Measurements from ENCODE around the gene EIF4G3. TPM values are rescaled to one million over a fixed set of nuclear protein-coding genes. Genes with fewer than 3 reads are reported as not detected.

EIF4G3 gene
- total RNA-seq, 1 experiment from 2014 or later, result 72.0 TPM

GRCh38 chr1:21129407-21129806, 47.3 kb downstream of the EIF4G3 start:
- no peak overlapping the region for H2BK12ac ChIP-seq (ENCODE audit: insufficient read length, low read depth, low read length)
- H4K8ac ChIP-seq (replicated peaks; ENCODE audit: insufficient read length, low read depth, low read length), result no peak overlapping the region
- peaks cover 3% of the 10 kb centered on the region; the same call in 1 of the 2 replicates for H3K79me2 ChIP-seq (ENCODE audit: insufficient read depth, low read length)
- H4K20me1 ChIP-seq (ENCODE audit: control insufficient read depth, insufficient read depth, insufficient read length), result no peaks in the 10 kb centered on the region
- Mint-ChIP-seq H3K4me3 (no peak overlapping the region), H3K27ac (peak overlapping the region in 2 of 3 experiments; percentile 61 to 80; a peak in 6 of 7 replicates), H3K4me1 (peaks cover 7 to 12% of the 10 kb centered on the region in 2 experiments; a peak in 3 of 4 replicates), H3K9me3 (no peaks in the 10 kb centered on the region; a peak in 1 of 5 replicates), H3K36me3 (ENCODE audit: insufficient read depth in 1 of 3, low read depth in 3 of 3) (peaks cover 4 to 15% (median 15%) of the 10 kb centered on the region in 3 experiments; a peak in 6 of 7 replicates), H3K27me3 (ENCODE audit: low read depth) (no peaks in the 10 kb centered on the region)
- no peak overlapping the region for H2AK5ac ChIP-seq (ENCODE audit: insufficient read length, low read length)
- H2BK120ac ChIP-seq (ENCODE audit: low read depth, low read length, poor library complexity, severe bottlenecking), result no peak overlapping the region
- H2AFZ ChIP-seq (ENCODE audit: low read length), result no peak overlapping the region
- H2BK15ac ChIP-seq (ENCODE audit: low read depth, low read length), result no peak overlapping the region
- TF ChIP-seq CTCF (conservative IDR thresholded peaks at IDR 0.05), result no peak
- H3K27me3 ChIP-seq (ENCODE audit: insufficient read depth, low read length), result no peaks in the 10 kb centered on the region
- no peak overlapping the region for H4K5ac ChIP-seq (ENCODE audit: insufficient read length, low read depth, low read length)
- H3K79me1 ChIP-seq (ENCODE audit: insufficient read depth, low read depth, low read length, poor library complexity, severe bottlenecking), result peaks cover 3% of the 10 kb centered on the region
- H3K27ac ChIP-seq (ENCODE audit: insufficient read length, low read depth, low read length), result no peak overlapping the region
- no peak overlapping the region for H3K23ac ChIP-seq (ENCODE audit: insufficient read length, low read depth, low read length)
- no CpG with 5 or more reads among the region's 2 CpGs for WGBS (ENCODE audit: extremely low coverage, insufficient read length, low lambda C conversion rate)
- H3K4me2 ChIP-seq (ENCODE audit: insufficient read depth, insufficient read length, low read length), result no peak overlapping the region
- H2BK20ac ChIP-seq (ENCODE audit: low read depth, low read length, poor library complexity, severe bottlenecking), result no peak overlapping the region
- H3K56ac ChIP-seq (ENCODE audit: insufficient read length, low read depth, low read length), result no peak overlapping the region
- no peak overlapping the region for H3T11ph ChIP-seq (ENCODE audit: low read length)
- H3K18ac ChIP-seq (ENCODE audit: insufficient read length, low read depth, low read length), result no peak overlapping the region
- H3K4ac ChIP-seq (ENCODE audit: low read depth, low read length), result no peak overlapping the region
- H2BK5ac ChIP-seq (ENCODE audit: insufficient read length, low read length), result no peak overlapping the region
- no peak overlapping the region for H3K14ac ChIP-seq (ENCODE audit: insufficient read depth, low read length)
- DNase-seq, result no peak
- no peaks in the 10 kb centered on the region for H3K4me1 ChIP-seq (ENCODE audit: insufficient read depth, low read length)
- H3K9me3 ChIP-seq (ENCODE audit: control insufficient read depth, low read depth, low read length), result no peaks in the 10 kb centered on the region
- H4K91ac ChIP-seq (ENCODE audit: insufficient read length, low read depth, low read length), result no peak overlapping the region
- no peak overlapping the region for H3K9ac ChIP-seq (ENCODE audit: extremely low read depth, insufficient read length, low read length)
- H3K23me2 ChIP-seq (ENCODE audit: insufficient read length, low read depth, low read length, poor library complexity, severe bottlenecking), result no peaks in the 10 kb centered on the region
